Fibroblast of lung (primary cell): ENCODE measurements around the gene KRT80. TPM values are rescaled to one million over a fixed set of nuclear protein-coding genes. Genes with fewer than 3 reads are reported as not detected.
A peak's percentile ranks its signal among the peaks of the same experiment; 100 is the strongest.

Experiments
- DNase-seq, 2 donors: peaks; one replicate each; pipeline versions ENCODE4 v3.0.0 to v3.0.0-alpha.2; 2010; ENCODE audit warnings: low read depth in 2 of 2
- H2AFZ ChIP-seq: 2 replicates; pipeline ENCODE4 v1.5.1; 2012; ENCODE audit warnings: low read length, control low read depth, inconsistent platforms
- H3K27ac ChIP-seq: 2 replicates; pipeline ENCODE4 v1.5.1; 2011; ENCODE audit warnings: low read length, control low read depth; ENCODE audit not compliant: insufficient read depth
- H3K27me3 ChIP-seq: 2 replicates; pipeline ENCODE4 v1.5.1; 2011; ENCODE audit warnings: mild to moderate bottlenecking, low read length; ENCODE audit not compliant: control insufficient read depth, insufficient read depth
- H3K36me3 ChIP-seq: 2 replicates; pipeline ENCODE4 v1.5.1; 2011; ENCODE audit warnings: low read length; ENCODE audit not compliant: control insufficient read depth, insufficient read depth
- H3K4me1 ChIP-seq: 2 replicates; pipeline ENCODE4 v1.5.1; 2011; ENCODE audit warnings: low read length; ENCODE audit not compliant: control insufficient read depth, insufficient read depth; ENCODE audit errors: extremely low read depth
- H3K4me2 ChIP-seq: 2 replicates; pipeline ENCODE4 v1.5.1; 2011; ENCODE audit warnings: low read length, control low read depth; ENCODE audit not compliant: insufficient read depth; ENCODE audit errors: extremely low read depth
- H3K4me3 ChIP-seq, 4 experiments: fragments of 200-600 bp in 1 of 4; sonication (generic) in 1 of 4; replicated peaks in 1 of 4; 2 replicates each; pipeline ENCODE4 v1.5.1; 2011 to 2016; ENCODE audit warnings: low read length in 4 of 4, low read depth in 3 of 4, mild to moderate bottlenecking in 3 of 4, control low read depth in 2 of 4, inconsistent platforms in 1 of 4, mixed read lengths in 1 of 4; ENCODE audit not compliant: insufficient read depth in 1 of 4; ENCODE audit errors: control extremely low read depth in 1 of 4
- H3K79me2 ChIP-seq: 2 replicates; pipeline ENCODE4 v1.5.1; 2012; ENCODE audit warnings: mild to moderate bottlenecking, low read length, inconsistent platforms; ENCODE audit not compliant: control insufficient read depth, insufficient read depth
- H3K9ac ChIP-seq: 2 replicates; pipeline ENCODE4 v1.5.1; 2011; ENCODE audit warnings: mild to moderate bottlenecking, low read length, control low read depth; ENCODE audit not compliant: insufficient read depth
- H3K9me3 ChIP-seq: 2 replicates; pipeline ENCODE4 v1.5.1; 2012; ENCODE audit warnings: low read depth, low read length; ENCODE audit not compliant: control insufficient read depth, insufficient read depth
- H4K20me1 ChIP-seq: 2 replicates; pipeline ENCODE4 v1.5.1; 2011; ENCODE audit warnings: low read length; ENCODE audit not compliant: control insufficient read depth, insufficient read depth; ENCODE audit errors: extremely low read depth
- EZH2 ChIP-seq: IDR thresholded peaks from 2 replicates; pipeline ENCODE4 v1.5.1; 2012; ENCODE audit warnings: low read length, control low read depth, mild to moderate bottlenecking; ENCODE audit errors: missing control alignments
- polyA plus RNA-seq, 2 donors: library from polyadenylated mRNA; depleted of rRNA in 1 of 2; stranded (reverse) in 1 of 2; unstranded in 1 of 2; fragments of >200 nt; gene quantifications; 2 replicates each; pipeline ENCODE4 v1.2.1, GENCODE V29; 2011 to 2012; ENCODE audit warnings: missing spikeins in 1 of 2
- total RNA-seq: library from RNA; depleted of rRNA; stranded (reverse); fragments of >200 nt; gene quantifications from 2 replicates; pipeline ENCODE4 v1.2.1, GENCODE V29; 2014
- TF ChIP-seq, protein P1 (sequence below), 2 donors: IDR thresholded peaks in 1 of 2; conservative IDR thresholded peaks in 1 of 2; 1 replicate in 1 of 2; 2 replicates in 1 of 2; pipeline ENCODE4 v1.5.1; 2011 to 2012; ENCODE audit warnings: low read length in 2 of 2, control low read depth in 1 of 2, inconsistent platforms in 1 of 2, low read depth in 1 of 2, mild to moderate bottlenecking in 1 of 2

KRT80 gene
- total and polyA plus RNA-seq, 2 donors (not counting 1 experiment from before 2014, with no cell fraction given) = 0.17 to 1.0 TPM

DNA sequence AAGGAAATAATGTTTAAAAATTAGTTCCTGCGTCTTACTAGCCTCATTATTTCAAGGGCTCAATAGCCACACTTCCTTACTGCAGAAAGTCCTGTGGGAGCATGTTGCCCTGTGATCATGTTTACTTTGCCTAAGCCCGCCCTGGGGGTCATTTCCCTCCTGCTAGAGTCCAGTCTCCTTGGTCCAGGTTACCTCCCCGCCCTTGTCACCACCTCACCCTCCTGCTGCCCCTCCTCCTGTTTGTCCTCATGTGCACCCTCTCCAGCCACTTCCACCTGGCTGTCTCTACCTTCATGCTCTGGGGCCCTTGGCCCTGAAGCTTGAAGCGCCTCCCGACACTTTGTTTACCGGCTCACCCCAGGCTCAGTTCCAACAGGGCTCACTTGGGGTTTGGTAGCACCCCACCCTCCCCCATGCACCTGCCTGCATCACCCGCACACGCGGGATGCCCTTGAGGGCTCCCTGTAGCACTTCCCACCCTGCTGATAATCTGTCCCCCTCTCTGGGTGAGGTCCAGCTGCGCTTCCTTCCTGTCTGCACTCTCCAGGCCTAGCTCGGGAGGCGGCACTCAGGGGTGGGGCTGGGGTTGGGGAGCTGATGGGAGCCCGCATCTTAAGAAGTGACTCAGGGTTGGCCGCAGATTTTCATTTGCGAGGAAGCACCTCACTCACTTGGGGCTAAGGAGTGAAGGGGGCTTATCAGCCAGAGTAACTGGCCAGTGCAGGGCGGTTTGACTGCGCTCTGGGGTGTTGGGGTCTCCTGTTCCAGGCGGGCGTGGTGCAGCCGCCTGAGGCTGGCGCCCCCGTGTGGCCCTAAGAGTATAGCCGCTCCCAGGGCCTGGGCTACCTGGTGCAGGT is 72.2 kb downstream of the KRT80 start:
- Histone ChIP-seq H3K9me3 (no peaks in the 10 kb centered on the region), H3K4me2 (no peak overlapping the region), H2AFZ (no peak overlapping the region), H3K27ac (no peak overlapping the region), H3K4me1 (peaks cover 3% of the 10 kb centered on the region), H3K36me3 (no peaks in the 10 kb centered on the region), H3K27me3 (no peaks in the 10 kb centered on the region), H4K20me1 (no peaks in the 10 kb centered on the region), H3K4me3 (no peak overlapping the region), H3K9ac (no peak overlapping the region), H3K79me2 (no peaks in the 10 kb centered on the region)
- TF ChIP-seq, protein P1, sequence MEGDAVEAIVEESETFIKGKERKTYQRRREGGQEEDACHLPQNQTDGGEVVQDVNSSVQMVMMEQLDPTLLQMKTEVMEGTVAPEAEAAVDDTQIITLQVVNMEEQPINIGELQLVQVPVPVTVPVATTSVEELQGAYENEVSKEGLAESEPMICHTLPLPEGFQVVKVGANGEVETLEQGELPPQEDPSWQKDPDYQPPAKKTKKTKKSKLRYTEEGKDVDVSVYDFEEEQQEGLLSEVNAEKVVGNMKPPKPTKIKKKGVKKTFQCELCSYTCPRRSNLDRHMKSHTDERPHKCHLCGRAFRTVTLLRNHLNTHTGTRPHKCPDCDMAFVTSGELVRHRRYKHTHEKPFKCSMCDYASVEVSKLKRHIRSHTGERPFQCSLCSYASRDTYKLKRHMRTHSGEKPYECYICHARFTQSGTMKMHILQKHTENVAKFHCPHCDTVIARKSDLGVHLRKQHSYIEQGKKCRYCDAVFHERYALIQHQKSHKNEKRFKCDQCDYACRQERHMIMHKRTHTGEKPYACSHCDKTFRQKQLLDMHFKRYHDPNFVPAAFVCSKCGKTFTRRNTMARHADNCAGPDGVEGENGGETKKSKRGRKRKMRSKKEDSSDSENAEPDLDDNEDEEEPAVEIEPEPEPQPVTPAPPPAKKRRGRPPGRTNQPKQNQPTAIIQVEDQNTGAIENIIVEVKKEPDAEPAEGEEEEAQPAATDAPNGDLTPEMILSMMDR (conservative IDR thresholded peaks at IDR 0.05 in 1 of 2, IDR thresholded peaks at IDR 0.05 in 1 of 2; ENCODE audit: low read depth in 1 of 2, low read length in 2 of 2) = peak; percentile 10 to 45
- no peak for TF ChIP-seq EZH2
- DNase-seq = peak in 1 of 2 donors; percentile 13

Other genes with a start within 250 kb of the KRT80 start
- 11.3 and 12.4 TPM in 2 replicates for gene ACVR1B, start 240.3 kb downstream of the KRT80 start, total RNA-seq
- 13.0 and 13.6 TPM in 2 replicates for gene ACVR1B, start 240.3 kb downstream of the KRT80 start, polyA plus RNA-seq
- 11.3 and 12.1 TPM in 2 replicates for gene TAMALIN, start 185.1 kb downstream of the KRT80 start, total RNA-seq
- 4.9 and 5.3 TPM in 2 replicates for gene TAMALIN, start 185.1 kb downstream of the KRT80 start, polyA plus RNA-seq
- 2.1 and 3.8 TPM in 2 replicates for gene NR4A1, start 140.6 kb downstream of the KRT80 start, total RNA-seq
- 4.1 and 15.9 TPM in 2 replicates for gene NR4A1, start 140.6 kb downstream of the KRT80 start, polyA plus RNA-seq
- gene ATG101, start 122.0 kb downstream of the KRT80 start, total RNA-seq = 90.3 and 103 TPM in 2 replicates
- gene ATG101, start 122.0 kb downstream of the KRT80 start, polyA plus RNA-seq = 82.2 and 82.9 TPM in 2 replicates
- 2.0 and 2.1 TPM in 2 replicates for gene SMIM41, start 112.3 kb downstream of the KRT80 start, total RNA-seq
- gene SMIM41, start 112.3 kb downstream of the KRT80 start, polyA plus RNA-seq = 1.9 and 4.8 TPM in 2 replicates
- gene KRT7, start 41.2 kb upstream of the KRT80 start, total RNA-seq = 3.1 and 3.5 TPM in 2 replicates
- gene KRT7, start 41.2 kb upstream of the KRT80 start, polyA plus RNA-seq = 3.1 and 8.6 TPM in 2 replicates
- gene KRT86, start 82.6 kb upstream of the KRT80 start, total RNA-seq = 0.17 TPM in 1 of 2 replicates, not detected in the other
- 0.02 TPM in 1 of 2 replicates, not detected in the other for gene KRT86, start 82.6 kb upstream of the KRT80 start, polyA plus RNA-seq
- not detected in 2 replicates for gene KRT81, start 99.5 kb upstream of the KRT80 start, total RNA-seq
- gene KRT81, start 99.5 kb upstream of the KRT80 start, polyA plus RNA-seq = not detected in 2 replicates
- not detected in 2 replicates for gene KRT83, start 129.4 kb upstream of the KRT80 start, total RNA-seq
- gene KRT83, start 129.4 kb upstream of the KRT80 start, polyA plus RNA-seq = not detected in 2 replicates
- gene KRT85, start 175.5 kb upstream of the KRT80 start, total RNA-seq = not detected in 2 replicates
- not detected in 2 replicates for gene KRT85, start 175.5 kb upstream of the KRT80 start, polyA plus RNA-seq
- not detected in 2 replicates for gene KRT84, start 193.6 kb upstream of the KRT80 start, total RNA-seq
- not detected in 2 replicates for gene KRT84, start 193.6 kb upstream of the KRT80 start, polyA plus RNA-seq
- gene KRT82, start 214.3 kb upstream of the KRT80 start, total RNA-seq = not detected in 2 replicates
- gene KRT82, start 214.3 kb upstream of the KRT80 start, polyA plus RNA-seq = not detected in 2 replicates
- gene KRT75, start 242.4 kb upstream of the KRT80 start, total RNA-seq = not detected in 2 replicates
- gene KRT75, start 242.4 kb upstream of the KRT80 start, polyA plus RNA-seq = not detected in 2 replicates